Lung (tissue), 12 donors: Measurements from ENCODE around the gene SFR1. TPM values are rescaled to one million over a fixed set of nuclear protein-coding genes. Genes with fewer than 3 reads are reported as not detected.

Source experiments
- ATAC-seq: fragments of 200-7000 bp; cut with Tn5 transposase; one replicate; pipeline ENCODE4 v1.9.1; 2020; ENCODE audit warnings: moderate number of reproducible peaks; ENCODE audit not compliant: insufficient read depth, low FRiP score
- DNase-seq, 3 donors: peaks; one replicate each; pipeline ENCODE4 v3.0.0-alpha.2; 2013 to 2017
- H3K27ac ChIP-seq, 2 donors: one replicate each; pipeline ENCODE4 v1.5.1; 2013; ENCODE audit warnings: mild to moderate bottlenecking in 2 of 2, moderate library complexity in 2 of 2, control low read depth in 1 of 2, inconsistent platforms in 1 of 2, low read depth in 1 of 2, low read length in 1 of 2
- H3K27me3 ChIP-seq, 3 donors: one replicate each; pipeline ENCODE4 v1.5.1; 2013; ENCODE audit warnings: low read length in 2 of 3; ENCODE audit not compliant: control insufficient read depth in 3 of 3, insufficient read depth in 3 of 3
- H3K36me3 ChIP-seq, 4 donors: one replicate each; pipeline ENCODE4 v1.5.1; 2013; ENCODE audit warnings: low read length in 4 of 4, mild to moderate bottlenecking in 1 of 4, moderate library complexity in 1 of 4; ENCODE audit not compliant: control insufficient read depth in 4 of 4, insufficient read depth in 4 of 4
- H3K4me1 ChIP-seq, 5 donors: one replicate each; pipeline ENCODE4 v1.5.1; 2013; ENCODE audit warnings: low read length in 5 of 5, mild to moderate bottlenecking in 2 of 5, moderate library complexity in 1 of 5; ENCODE audit not compliant: control insufficient read depth in 5 of 5, insufficient read depth in 5 of 5
- H3K4me3 ChIP-seq: one replicate; pipeline ENCODE4 v1.5.1; 2013; ENCODE audit warnings: mild to moderate bottlenecking, control low read depth, moderate library complexity
- H3K9ac ChIP-seq, 2 donors: one replicate each; pipeline ENCODE4 v1.5.1; 2013; ENCODE audit warnings: low read length in 2 of 2, control low read depth in 1 of 2; ENCODE audit not compliant: insufficient read depth in 1 of 2
- H3K9me3 ChIP-seq, 4 donors: one replicate each; pipeline ENCODE4 v1.5.1; 2013; ENCODE audit warnings: low read length in 3 of 4, mild to moderate bottlenecking in 1 of 4, moderate library complexity in 1 of 4; ENCODE audit not compliant: control insufficient read depth in 4 of 4, insufficient read depth in 3 of 4
- WGBS, 2 donors: extraction: QIAGEN DNeasy Blood & Tissue Kit; methylation state at CpG; one replicate each; pipeline ENCODE4 v1.1.7; 2013; 5-methylcytosine and 5-hydroxymethylcytosine counted together
- polyA plus RNA-seq, 2 donors: library from polyadenylated mRNA; stranded (reverse); fragments of 200-250 nt; gene quantifications; one replicate each; pipeline ENCODE4 v1.2.1, GENCODE V29; 2013
- total RNA-seq, 2 donors: library from RNA; depleted of rRNA in 1 of 2; stranded (reverse); fragments of >200 nt in 1 of 2; gene quantifications; one replicate each; pipeline ENCODE4 v1.2.1, GENCODE V29; 2014 to 2021
- TF ChIP-seq, protein P1 (sequence below): IDR thresholded peaks from 2 replicates; pipeline ENCODE4 v1.5.1; 2012; ENCODE audit warnings: mild to moderate bottlenecking; ENCODE audit errors: control extremely low read depth, extremely low read depth
- donor health status: control.
- donor health status: control.
- donor health status: Bipolar disorder and iron deficiency.
- donor health status: healthy.
- donor health status: DM: yes; HTN: yes; CAD: no.

SFR1 gene
- total and polyA plus RNA-seq, 4 donors = 6.4 to 9.9 (median 9.2) TPM

DNA sequence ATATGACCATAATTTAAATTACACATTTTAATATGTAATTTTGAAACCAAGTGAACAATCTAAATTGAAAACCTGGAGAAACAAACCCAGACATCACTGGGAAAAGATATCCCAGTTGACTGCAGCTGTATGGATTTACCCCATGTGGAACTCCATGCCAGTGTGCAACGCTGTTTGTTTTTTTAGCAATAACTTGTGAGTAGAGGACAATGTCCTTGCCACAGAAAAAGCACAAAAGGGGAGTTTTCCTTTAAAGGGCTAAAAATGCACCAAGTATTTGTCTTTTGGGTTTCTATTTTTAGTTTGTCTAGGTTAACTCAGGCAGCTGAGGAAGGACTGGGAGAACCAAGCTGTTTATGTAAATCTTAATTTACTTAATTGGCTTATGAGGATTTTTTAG is 21.2 kb upstream of the SFR1 start:
- DNase-seq = no peak
- H3K27ac ChIP-seq = no peak overlapping the region
- H3K4me3 ChIP-seq = no peak overlapping the region
- no peak overlapping the region for H3K9ac ChIP-seq
- H3K36me3 ChIP-seq = no peaks in the 10 kb centered on the region
- 0% methylated on average over 1 of the region's 1 CpG for WGBS, 2 donors
- H3K27me3 ChIP-seq = no peaks in the 10 kb centered on the region
- H3K4me1 ChIP-seq = no peaks in the 10 kb centered on the region
- H3K9me3 ChIP-seq = peaks cover 0 to 2% (median under 1%) of the 10 kb centered on the region in 4 donors
- no peak for ATAC-seq
- TF ChIP-seq, protein P1, sequence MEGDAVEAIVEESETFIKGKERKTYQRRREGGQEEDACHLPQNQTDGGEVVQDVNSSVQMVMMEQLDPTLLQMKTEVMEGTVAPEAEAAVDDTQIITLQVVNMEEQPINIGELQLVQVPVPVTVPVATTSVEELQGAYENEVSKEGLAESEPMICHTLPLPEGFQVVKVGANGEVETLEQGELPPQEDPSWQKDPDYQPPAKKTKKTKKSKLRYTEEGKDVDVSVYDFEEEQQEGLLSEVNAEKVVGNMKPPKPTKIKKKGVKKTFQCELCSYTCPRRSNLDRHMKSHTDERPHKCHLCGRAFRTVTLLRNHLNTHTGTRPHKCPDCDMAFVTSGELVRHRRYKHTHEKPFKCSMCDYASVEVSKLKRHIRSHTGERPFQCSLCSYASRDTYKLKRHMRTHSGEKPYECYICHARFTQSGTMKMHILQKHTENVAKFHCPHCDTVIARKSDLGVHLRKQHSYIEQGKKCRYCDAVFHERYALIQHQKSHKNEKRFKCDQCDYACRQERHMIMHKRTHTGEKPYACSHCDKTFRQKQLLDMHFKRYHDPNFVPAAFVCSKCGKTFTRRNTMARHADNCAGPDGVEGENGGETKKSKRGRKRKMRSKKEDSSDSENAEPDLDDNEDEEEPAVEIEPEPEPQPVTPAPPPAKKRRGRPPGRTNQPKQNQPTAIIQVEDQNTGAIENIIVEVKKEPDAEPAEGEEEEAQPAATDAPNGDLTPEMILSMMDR = no peak

DNA sequence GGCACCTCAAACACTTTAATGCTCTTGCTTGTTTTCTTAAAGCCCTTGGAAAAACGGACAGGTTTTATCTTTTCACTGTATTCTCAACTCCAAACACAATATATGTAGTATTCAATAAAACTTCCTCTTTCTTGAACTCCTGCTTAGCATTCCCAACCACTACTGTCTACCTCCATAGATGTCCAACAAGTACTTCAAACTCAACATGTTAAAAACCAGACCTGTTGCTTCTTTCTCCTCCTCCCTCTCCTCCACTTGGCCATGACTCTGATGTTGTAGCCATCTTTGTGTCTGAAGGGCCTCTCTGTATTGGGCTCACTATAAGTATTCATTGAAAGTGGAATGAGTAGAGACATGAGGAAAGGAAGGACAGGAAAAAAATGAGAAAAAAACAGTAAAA is 20.1 kb upstream of the SFR1 start:
- H3K27ac ChIP-seq = no peak overlapping the region
- H3K9ac ChIP-seq = no peak overlapping the region
- no peaks in the 10 kb centered on the region for H3K4me1 ChIP-seq
- no peaks in the 10 kb centered on the region for H3K27me3 ChIP-seq
- DNase-seq = no peak
- no peaks in the 10 kb centered on the region for H3K36me3 ChIP-seq
- TF ChIP-seq, protein P1 = no peak
- no peak overlapping the region for H3K4me3 ChIP-seq
- no peak for ATAC-seq
- H3K9me3 ChIP-seq = peaks cover 0 to 2% (median 0%) of the 10 kb centered on the region in 4 donors
- 78 to 97% methylated on average over 1 of the region's 1 CpG for WGBS, 2 donors

DNA sequence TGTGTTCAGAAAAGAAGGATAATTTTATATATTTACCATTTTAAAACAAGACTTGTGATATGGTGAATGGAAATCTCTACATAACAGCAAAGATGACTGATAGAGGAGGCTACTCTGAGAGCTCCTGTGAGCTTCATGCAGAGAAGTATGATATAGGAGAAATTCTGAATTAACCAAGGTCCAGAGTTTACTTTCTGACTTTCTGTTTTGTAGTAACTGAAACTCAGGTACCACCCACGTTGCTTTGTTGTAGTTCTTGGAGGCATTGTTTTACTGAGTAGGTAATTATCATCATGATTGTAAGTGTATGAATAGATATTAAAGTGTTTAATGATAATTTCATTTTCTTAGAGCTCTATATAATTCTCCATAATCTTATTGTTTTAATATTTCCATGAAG is 18.0 kb upstream of the SFR1 start:
- TF ChIP-seq, protein P1 = no peak
- DNase-seq = no peak
- WGBS, 2 donors = 64 to 77% methylated on average over 1 of the region's 1 CpG
- no peak for ATAC-seq
- H3K4me3 ChIP-seq = no peak overlapping the region
- H3K27ac ChIP-seq = no peak overlapping the region
- H3K36me3 ChIP-seq = no peaks in the 10 kb centered on the region
- H3K9me3 ChIP-seq = no peaks in the 10 kb centered on the region
- H3K27me3 ChIP-seq = no peaks in the 10 kb centered on the region
- no peak overlapping the region for H3K9ac ChIP-seq
- no peaks in the 10 kb centered on the region for H3K4me1 ChIP-seq

DNA sequence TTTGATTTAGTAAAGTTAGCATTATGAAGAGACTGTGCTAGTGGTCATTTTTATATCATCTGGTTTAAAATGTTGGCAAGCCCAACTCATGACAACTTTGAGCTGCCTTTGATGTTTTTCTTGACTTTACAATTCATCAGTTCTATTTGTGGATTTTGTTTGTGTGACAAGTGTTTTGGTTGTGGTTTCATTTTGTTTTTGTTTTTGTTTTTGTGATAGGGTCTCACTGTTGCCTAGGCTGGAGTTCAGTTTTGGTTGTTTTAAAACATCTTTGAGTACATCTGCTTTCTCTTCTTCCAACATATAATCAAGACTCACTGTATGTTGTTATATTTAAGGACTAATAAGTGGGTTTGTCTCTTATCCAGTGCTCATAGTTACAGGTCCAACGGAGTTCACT is 17.6 kb upstream of the SFR1 start:
- H3K9ac ChIP-seq = no peak overlapping the region
- no peak overlapping the region for H3K27ac ChIP-seq
- no peaks in the 10 kb centered on the region for H3K4me1 ChIP-seq
- DNase-seq (no peak), ATAC-seq (no peak)
- H3K4me3 ChIP-seq = no peak overlapping the region
- WGBS, 2 donors = 0% methylated on average over 1 of the region's 1 CpG
- TF ChIP-seq, protein P1 = no peak
- H3K9me3 ChIP-seq = no peaks in the 10 kb centered on the region
- H3K36me3 ChIP-seq = no peaks in the 10 kb centered on the region
- no peaks in the 10 kb centered on the region for H3K27me3 ChIP-seq
